Pericardium fibroblast (primary cell): ENCODE data around the gene SAMD3. TPM values are rescaled to one million over a fixed set of nuclear protein-coding genes. Genes with fewer than 3 reads are reported as not detected.

Experiments
- total RNA-seq: library from RNA; depleted of rRNA; stranded (reverse); fragments of >200 nt; gene quantifications from 2 replicates; pipeline ENCODE4 v1.2.3, GENCODE V29; 2015

SAMD3 gene
- total RNA-seq, result 2.8 TPM in 1 of 2 replicates, not detected in the other

GRCh38 chr6:130222775-130223174 lies at the start of gene SAMD3:
Gene SAMD3, minus strand, starts transcription at chr6:130222951. Its CDS starts 7,678 bp downstream, at chr6:130215273.

Other genes starting within 250 kb of the SAMD3 start
- gene L3MBTL3, start 204.4 kb downstream of the SAMD3 start, total RNA-seq, result 2.8 and 7.8 TPM in 2 replicates
- gene TMEM200A, start 143.1 kb upstream of the SAMD3 start, total RNA-seq, result 2.6 and 10.4 TPM in 2 replicates